ENCODE measurements around the gene ENG.

The ENG gene

DNA sequence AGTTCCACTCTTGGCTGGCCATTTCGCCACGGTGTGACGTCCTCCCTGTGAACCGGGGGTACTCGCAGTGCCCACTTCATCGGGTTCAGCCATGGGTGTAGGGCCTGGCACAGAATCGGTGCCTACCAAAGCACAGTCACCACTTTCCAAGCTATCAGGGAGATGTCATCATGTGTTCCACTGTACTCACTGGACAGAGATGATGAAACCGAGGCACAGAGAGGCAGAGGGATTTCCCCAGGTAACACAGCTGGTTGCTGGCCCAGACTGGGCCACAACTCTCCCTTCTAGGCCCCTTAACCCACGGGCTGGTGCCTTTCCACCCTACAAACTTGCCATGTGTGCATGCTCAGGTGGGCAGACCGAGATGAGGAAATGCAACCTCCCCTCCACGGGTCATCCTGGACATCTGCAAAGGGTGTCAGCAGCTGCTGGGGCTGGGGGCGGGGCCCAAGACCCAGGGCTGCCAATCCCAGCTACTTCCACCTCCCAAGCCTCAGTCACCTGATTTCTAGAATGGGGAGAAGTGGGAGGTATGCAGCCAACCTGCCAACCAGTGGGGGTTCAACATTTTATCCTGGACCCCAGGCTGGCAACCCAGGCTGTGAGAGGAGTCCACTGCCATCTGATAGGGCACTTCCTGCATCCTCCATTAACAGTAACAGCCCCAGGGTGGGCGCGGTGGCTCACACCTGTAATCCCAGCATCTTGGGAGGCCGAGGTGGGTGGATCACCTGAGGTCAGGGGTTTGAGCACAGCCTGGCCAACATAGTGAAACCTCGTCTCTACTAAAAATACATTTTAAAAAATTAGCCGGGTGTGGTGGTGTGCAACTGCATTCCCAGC lies 75.1 kb downstream of the ENG start:
- H4K20me1 ChIP-seq (ENCODE audit: insufficient read depth, low read length, poor library complexity, severe bottlenecking) = peaks cover 7% of the 10 kb centered on the region
- peak overlapping the region; percentile 71 for H3K4me2 ChIP-seq (ENCODE audit: low read depth, low read length, poor library complexity, severe bottlenecking)
- no peak overlapping the region for H2AFZ ChIP-seq (ENCODE audit: low read length)
- H3K4me1 ChIP-seq (ENCODE audit: insufficient read depth, low read length, poor library complexity, severe bottlenecking) = peaks cover 56% of the 10 kb centered on the region
- H3K36me3 ChIP-seq (ENCODE audit: insufficient read depth, low read length) = peaks cover 1% of the 10 kb centered on the region; the same call in 1 of the 2 replicates
- H3K4me3 ChIP-seq (ENCODE audit: low read length, poor library complexity, severe bottlenecking) = peak overlapping the region; percentile 85
- TF ChIP-seq, protein P1, sequence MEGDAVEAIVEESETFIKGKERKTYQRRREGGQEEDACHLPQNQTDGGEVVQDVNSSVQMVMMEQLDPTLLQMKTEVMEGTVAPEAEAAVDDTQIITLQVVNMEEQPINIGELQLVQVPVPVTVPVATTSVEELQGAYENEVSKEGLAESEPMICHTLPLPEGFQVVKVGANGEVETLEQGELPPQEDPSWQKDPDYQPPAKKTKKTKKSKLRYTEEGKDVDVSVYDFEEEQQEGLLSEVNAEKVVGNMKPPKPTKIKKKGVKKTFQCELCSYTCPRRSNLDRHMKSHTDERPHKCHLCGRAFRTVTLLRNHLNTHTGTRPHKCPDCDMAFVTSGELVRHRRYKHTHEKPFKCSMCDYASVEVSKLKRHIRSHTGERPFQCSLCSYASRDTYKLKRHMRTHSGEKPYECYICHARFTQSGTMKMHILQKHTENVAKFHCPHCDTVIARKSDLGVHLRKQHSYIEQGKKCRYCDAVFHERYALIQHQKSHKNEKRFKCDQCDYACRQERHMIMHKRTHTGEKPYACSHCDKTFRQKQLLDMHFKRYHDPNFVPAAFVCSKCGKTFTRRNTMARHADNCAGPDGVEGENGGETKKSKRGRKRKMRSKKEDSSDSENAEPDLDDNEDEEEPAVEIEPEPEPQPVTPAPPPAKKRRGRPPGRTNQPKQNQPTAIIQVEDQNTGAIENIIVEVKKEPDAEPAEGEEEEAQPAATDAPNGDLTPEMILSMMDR (conservative IDR thresholded peaks at IDR 0.05; ENCODE audit: low read length) = no peak
- TF ChIP-seq EZH2phosphoT487 (IDR thresholded peaks at IDR 0.05; ENCODE audit: borderline replicate concordance) = no peak
- peak overlapping the region; percentile 92 for H3K9ac ChIP-seq (ENCODE audit: low read depth, low read length, poor library complexity, severe bottlenecking)
- no peaks in the 10 kb centered on the region for H3K27me3 ChIP-seq (ENCODE audit: insufficient read depth, low read length, poor library complexity, severe bottlenecking)
- H3K79me2 ChIP-seq (ENCODE audit: insufficient read depth, low read length) = peaks cover 80% of the 10 kb centered on the region
- no peaks in the 10 kb centered on the region for H3K9me2 ChIP-seq (replicated peaks; ENCODE audit: low read depth, low read length)
- no peaks in the 10 kb centered on the region for H3K9me3 ChIP-seq (ENCODE audit: insufficient read depth, low read depth, low read length)
- peaks cover 18% of the 10 kb centered on the region for H3F3A ChIP-seq (ENCODE audit: low read depth)

DNA sequence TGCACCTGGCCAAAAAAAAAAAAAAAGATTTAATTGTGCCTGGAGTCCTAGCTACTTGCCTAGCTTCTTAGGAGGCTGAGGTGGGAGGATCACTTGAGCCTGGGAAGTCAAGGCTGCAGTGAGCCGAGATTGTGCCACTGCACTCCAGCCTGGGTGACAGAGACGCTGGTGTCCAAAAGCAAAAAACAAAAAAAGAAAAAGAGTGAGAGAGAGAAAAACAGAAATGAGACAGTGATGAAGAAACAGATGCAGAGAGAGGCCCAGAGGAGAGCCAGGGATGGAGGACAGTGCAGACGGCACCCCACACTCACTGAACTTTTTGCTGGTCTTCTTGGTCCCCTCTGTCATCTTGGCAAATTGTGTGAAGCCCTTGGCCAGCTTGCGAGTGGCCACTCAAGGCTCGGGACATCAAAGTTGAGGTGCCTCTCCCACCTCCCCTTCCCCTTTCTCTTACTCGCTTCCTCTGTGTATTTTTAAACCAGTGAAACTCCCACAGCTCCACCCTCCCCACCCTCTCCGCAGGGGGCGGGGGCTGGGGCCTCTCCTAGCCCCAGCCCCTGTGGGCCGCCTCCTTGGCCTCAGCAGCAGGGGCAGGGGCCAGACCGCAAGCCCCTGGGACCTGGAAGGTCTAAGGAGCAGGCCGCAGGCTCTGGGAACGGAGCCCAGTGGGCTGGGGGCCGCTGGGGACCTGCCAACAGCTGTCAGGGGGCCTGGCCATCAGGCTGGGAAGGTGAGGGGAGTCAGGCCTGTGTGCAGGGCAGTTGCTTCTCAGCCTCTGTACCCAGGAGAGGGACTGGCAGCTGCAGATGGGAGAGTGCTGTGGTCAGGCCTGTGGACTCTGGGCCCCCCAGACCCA lies 76.0 kb downstream of the ENG start, which contains the start of gene SH2D3C:
TSS of gene SH2D3C (minus strand) at position 387 of the 856 bp plus-strand sequence. CDS start at position 348, 39 bp downstream.
- no peaks in the 10 kb centered on the region for H3K9me3 ChIP-seq (ENCODE audit: insufficient read depth, low read depth, low read length)
- H3F3A ChIP-seq (ENCODE audit: low read depth) = peaks cover 15% of the 10 kb centered on the region
- peak within 1 kb of the TSS; percentile 85 for H3K4me3 ChIP-seq (ENCODE audit: low read length, poor library complexity, severe bottlenecking)
- H3K36me3 ChIP-seq (ENCODE audit: insufficient read depth, low read length) = peaks cover 10% of the 10 kb centered on the region; the same call in 1 of the 2 replicates
- peak within 1 kb of the TSS; percentile 92 for H3K9ac ChIP-seq (ENCODE audit: low read depth, low read length, poor library complexity, severe bottlenecking)
- H3K27me3 ChIP-seq (ENCODE audit: insufficient read depth, low read length, poor library complexity, severe bottlenecking) = no peaks in the 10 kb centered on the region
- H3K4me1 ChIP-seq (ENCODE audit: insufficient read depth, low read length, poor library complexity, severe bottlenecking) = peaks cover 56% of the 10 kb centered on the region
- H3K4me2 ChIP-seq (ENCODE audit: low read depth, low read length, poor library complexity, severe bottlenecking) = peak within 1 kb of the TSS; percentile 71
- H3K9me2 ChIP-seq (replicated peaks; ENCODE audit: low read depth, low read length) = no peaks in the 10 kb centered on the region
- no peak for TF ChIP-seq EZH2phosphoT487 (IDR thresholded peaks at IDR 0.05; ENCODE audit: borderline replicate concordance)
- TF ChIP-seq, protein P1 (conservative IDR thresholded peaks at IDR 0.05; ENCODE audit: low read length) = no peak
- no peak within 1 kb of the TSS for H2AFZ ChIP-seq (ENCODE audit: low read length)
- peaks cover 14% of the 10 kb centered on the region for H4K20me1 ChIP-seq (ENCODE audit: insufficient read depth, low read length, poor library complexity, severe bottlenecking)
- H3K79me2 ChIP-seq (ENCODE audit: insufficient read depth, low read length) = peaks cover 84% of the 10 kb centered on the region

DNA sequence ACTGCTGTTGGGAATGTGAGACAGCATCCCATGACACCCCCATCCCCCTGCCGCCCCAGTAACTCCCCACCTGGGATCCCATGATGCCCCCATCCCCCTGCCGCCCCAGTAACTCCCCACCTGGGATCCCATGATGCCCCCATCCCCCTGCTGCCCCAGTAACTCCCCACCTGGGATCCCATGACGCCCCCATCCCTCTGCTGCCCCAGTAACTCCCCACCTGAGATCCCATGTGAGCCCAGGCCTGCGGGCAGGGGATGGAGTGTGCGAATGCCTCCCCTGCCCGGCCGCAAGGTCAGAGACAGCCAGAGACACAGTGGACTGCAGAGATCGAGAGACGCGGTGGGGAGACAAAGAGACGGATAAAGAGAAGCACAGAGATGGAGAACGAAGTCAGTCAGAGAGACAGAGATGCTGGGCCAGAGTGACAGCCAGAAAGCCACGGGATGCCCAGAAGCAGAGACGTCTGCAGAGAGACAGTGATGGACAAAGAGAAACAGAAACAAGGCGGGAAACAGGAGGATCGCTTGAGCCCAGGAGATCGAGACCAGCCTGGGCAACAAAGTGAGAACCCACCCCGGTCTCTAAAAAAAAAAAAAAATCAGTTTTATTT lies 77.0 kb downstream of the ENG start:
- TF ChIP-seq EZH2phosphoT487 (IDR thresholded peaks at IDR 0.05; ENCODE audit: borderline replicate concordance) = no peak
- TF ChIP-seq, protein P1 (conservative IDR thresholded peaks at IDR 0.05; ENCODE audit: low read length) = no peak
- Histone ChIP-seq H3K79me2 (ENCODE audit: insufficient read depth, low read length) (peaks cover 94% of the 10 kb centered on the region), H2AFZ (ENCODE audit: low read length) (no peak overlapping the region), H3F3A (ENCODE audit: low read depth) (peaks cover 7% of the 10 kb centered on the region), H3K4me3 (ENCODE audit: low read length, poor library complexity, severe bottlenecking) (peak overlapping the region; percentile 85), H3K9me2 (replicated peaks; ENCODE audit: low read depth, low read length) (no peaks in the 10 kb centered on the region), H3K4me1 (ENCODE audit: insufficient read depth, low read length, poor library complexity, severe bottlenecking) (peaks cover 54% of the 10 kb centered on the region), H3K9me3 (ENCODE audit: insufficient read depth, low read depth, low read length) (no peaks in the 10 kb centered on the region), H3K9ac (ENCODE audit: low read depth, low read length, poor library complexity, severe bottlenecking) (peak overlapping the region; percentile 92), H3K4me2 (ENCODE audit: low read depth, low read length, poor library complexity, severe bottlenecking) (peak overlapping the region; percentile 71), H3K27me3 (ENCODE audit: insufficient read depth, low read length, poor library complexity, severe bottlenecking) (no peaks in the 10 kb centered on the region), H4K20me1 (ENCODE audit: insufficient read depth, low read length, poor library complexity, severe bottlenecking) (peaks cover 21% of the 10 kb centered on the region), H3K36me3 (ENCODE audit: insufficient read depth, low read length) (peaks cover 19% of the 10 kb centered on the region; the same call in 1 of the 2 replicates)

Data from Loucy (cell line).